Transverse colon (tissue), 4 donors: ENCODE data around the gene CCND2. TPM values are rescaled to one million over a fixed set of nuclear protein-coding genes. Genes with fewer than 3 reads are reported as not detected.
A peak's percentile ranks its signal among the peaks of the same experiment; 100 is the strongest.

Experiments
- DNase-seq: peaks from one replicate; pipeline ENCODE4 v3.0.0-alpha.2; 2019
- H3K27ac ChIP-seq, 4 donors: fragments of 200-600 bp; sonication (generic); 2 replicates each; pipeline ENCODE4 v1.5.1; 2016 to 2018; ENCODE audit warnings: inconsistent platforms in 4 of 4
- H3K27me3 ChIP-seq: fragments of 200-600 bp; sonication (generic); 2 replicates; pipeline ENCODE4 v1.5.1; 2017; ENCODE audit warnings: inconsistent platforms
- H3K36me3 ChIP-seq, 4 donors: fragments of 200-600 bp; sonication (generic); 2 replicates each; pipeline ENCODE4 v1.5.1; 2017 to 2019; ENCODE audit warnings: inconsistent platforms in 4 of 4
- H3K4me1 ChIP-seq, 4 donors: fragments of 200-600 bp; sonication (generic); 2 replicates each; pipeline ENCODE4 v1.5.1; 2017 to 2020; ENCODE audit warnings: inconsistent platforms in 4 of 4
- H3K4me3 ChIP-seq, 4 donors: fragments of 200-600 bp; sonication (generic); 1 replicate in 1 of 4; 2 replicates in 3 of 4; pipeline versions ENCODE4 v1.5.1 to v1.6.1; 2017 to 2019; ENCODE audit warnings: inconsistent platforms in 4 of 4
- H3K9me3 ChIP-seq, 2 donors: fragments of 200-600 bp; sonication (generic); 2 replicates each; pipeline ENCODE4 v1.5.1; 2017 to 2019; ENCODE audit warnings: inconsistent platforms in 2 of 2
- EP300 ChIP-seq: sonication (generic); formaldehyde crosslinking; IDR thresholded peaks from one replicate; pipeline ENCODE4 v1.6.1; 2017; ENCODE audit warnings: antibody characterized with exemption, low read depth
- POLR2A ChIP-seq: fragments of 450-650 bp; IDR thresholded peaks from one replicate; pipeline ENCODE4 v1.6.1; 2016; ENCODE audit warnings: antibody characterized with exemption, mild to moderate bottlenecking, moderate library complexity
- POLR2AphosphoS5 ChIP-seq, 3 donors: sonication (generic); formaldehyde crosslinking; IDR thresholded peaks; one replicate each; pipeline ENCODE4 v1.6.1; 2016; ENCODE audit warnings: antibody characterized with exemption in 3 of 3
- WGBS, 2 donors: methylation state at CpG; one replicate each; pipeline ENCODE4 v1.1.5; 2018; ENCODE audit warnings: low coverage in 1 of 2; 5-methylcytosine and 5-hydroxymethylcytosine counted together
- in situ Hi-C, 4 donors: fragments of 200-750 bp; cut with MboI; loops; one replicate each; pipeline versions ENCODE4 v1.15.0 to v1.15.1; 2017; ENCODE audit warnings: low sequenced_read_pairs in 3 of 4, low pct_ligation_motif_present in 1 of 4, low pct_unique_long_range_greater_than_20kb in 1 of 4
- intact Hi-C: fragments of 100-400 bp; cut with DNase I; formaldehyde crosslinking; loops from one replicate; pipeline ENCODE4 v1.15.1; 2023; ENCODE audit warnings: low total_unique reads
- total RNA-seq, 4 donors: library from RNA; depleted of rRNA; stranded (reverse); fragments of >200 nt; gene quantifications; one replicate each; pipeline ENCODE4 v1.1.0, GENCODE V29; 2016
- TF ChIP-seq, protein P1 (sequence below), 5 experiments: fragments of 200-600 bp in 3 of 5; fragments of 450-650 bp in 2 of 5; sonication (generic) in 3 of 5; IDR thresholded peaks; 1 replicate in 2 of 5; 2 replicates in 3 of 5; pipeline ENCODE4 v1.5.1; 2016 to 2017; ENCODE audit warnings: antibody characterized with exemption in 5 of 5, inconsistent platforms in 3 of 5, mild to moderate bottlenecking in 2 of 5, moderate library complexity in 1 of 5

The CCND2 gene
- total RNA-seq, 4 donors from 2014 or later: 32.9 to 132 (median 58.8) TPM

GRCh38 chr12:4268329-4269181 lies 5.0 kb upstream of the CCND2 start:
- in situ Hi-C loops: no loop called here
- H3K27me3 ChIP-seq: peaks cover 8% of the 10 kb centered on the region
- intact Hi-C loops: no loop called here
- peak overlapping the region; percentile 92 to 97 (median 95) for H3K27ac ChIP-seq
- no peaks in the 10 kb centered on the region for H3K9me3 ChIP-seq
- TF ChIP-seq EP300 (no peak), POLR2AphosphoS5 (IDR thresholded peaks at IDR 0.05) (peak in 2 of 3 donors; percentile 4 to 5)
- peaks cover 6 to 39% (median 34%) of the 10 kb centered on the region in 4 donors for H3K4me1 ChIP-seq
- DNase-seq: no peak
- H3K4me3 ChIP-seq: peak overlapping the region; percentile 1 to 82 (median 62)
- no peaks in the 10 kb centered on the region for H3K36me3 ChIP-seq
- WGBS, 2 donors: 0 to 1% methylated on average over 14 to 26 of the region's 26 CpGs

- in situ Hi-C loops (no loop called here), intact Hi-C loops (no loop called here)
- Histone ChIP-seq H3K27me3 (peaks cover 8% of the 10 kb centered on the region), H3K4me3 (peak overlapping the region; percentile 46 to 82 (median 62)), H3K9me3 (no peaks in the 10 kb centered on the region), H3K27ac (peak overlapping the region; percentile 92 to 97 (median 95)), H3K4me1 (peaks cover 6 to 39% (median 34%) of the 10 kb centered on the region in 4 donors), H3K36me3 (no peaks in the 10 kb centered on the region)
- TF ChIP-seq POLR2A: peak; percentile 60
- TF ChIP-seq POLR2AphosphoS5 (IDR thresholded peaks at IDR 0.05): peak; percentile 41 to 73 (median 64)
- no peak for TF ChIP-seq EP300
- TF ChIP-seq, protein P1, sequence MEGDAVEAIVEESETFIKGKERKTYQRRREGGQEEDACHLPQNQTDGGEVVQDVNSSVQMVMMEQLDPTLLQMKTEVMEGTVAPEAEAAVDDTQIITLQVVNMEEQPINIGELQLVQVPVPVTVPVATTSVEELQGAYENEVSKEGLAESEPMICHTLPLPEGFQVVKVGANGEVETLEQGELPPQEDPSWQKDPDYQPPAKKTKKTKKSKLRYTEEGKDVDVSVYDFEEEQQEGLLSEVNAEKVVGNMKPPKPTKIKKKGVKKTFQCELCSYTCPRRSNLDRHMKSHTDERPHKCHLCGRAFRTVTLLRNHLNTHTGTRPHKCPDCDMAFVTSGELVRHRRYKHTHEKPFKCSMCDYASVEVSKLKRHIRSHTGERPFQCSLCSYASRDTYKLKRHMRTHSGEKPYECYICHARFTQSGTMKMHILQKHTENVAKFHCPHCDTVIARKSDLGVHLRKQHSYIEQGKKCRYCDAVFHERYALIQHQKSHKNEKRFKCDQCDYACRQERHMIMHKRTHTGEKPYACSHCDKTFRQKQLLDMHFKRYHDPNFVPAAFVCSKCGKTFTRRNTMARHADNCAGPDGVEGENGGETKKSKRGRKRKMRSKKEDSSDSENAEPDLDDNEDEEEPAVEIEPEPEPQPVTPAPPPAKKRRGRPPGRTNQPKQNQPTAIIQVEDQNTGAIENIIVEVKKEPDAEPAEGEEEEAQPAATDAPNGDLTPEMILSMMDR (IDR thresholded peaks at IDR 0.05): peak in 3 of 5 experiments; percentile 18 to 43 (median 32)
- DNase-seq: peak; percentile 89
- WGBS, 2 donors: 0 to 1% methylated on average over 7 to 58 of the region's 73 CpGs
Observed at GRCh38 chr12:4269279-4269991, 4.1 kb upstream of the CCND2 start.

DNA sequence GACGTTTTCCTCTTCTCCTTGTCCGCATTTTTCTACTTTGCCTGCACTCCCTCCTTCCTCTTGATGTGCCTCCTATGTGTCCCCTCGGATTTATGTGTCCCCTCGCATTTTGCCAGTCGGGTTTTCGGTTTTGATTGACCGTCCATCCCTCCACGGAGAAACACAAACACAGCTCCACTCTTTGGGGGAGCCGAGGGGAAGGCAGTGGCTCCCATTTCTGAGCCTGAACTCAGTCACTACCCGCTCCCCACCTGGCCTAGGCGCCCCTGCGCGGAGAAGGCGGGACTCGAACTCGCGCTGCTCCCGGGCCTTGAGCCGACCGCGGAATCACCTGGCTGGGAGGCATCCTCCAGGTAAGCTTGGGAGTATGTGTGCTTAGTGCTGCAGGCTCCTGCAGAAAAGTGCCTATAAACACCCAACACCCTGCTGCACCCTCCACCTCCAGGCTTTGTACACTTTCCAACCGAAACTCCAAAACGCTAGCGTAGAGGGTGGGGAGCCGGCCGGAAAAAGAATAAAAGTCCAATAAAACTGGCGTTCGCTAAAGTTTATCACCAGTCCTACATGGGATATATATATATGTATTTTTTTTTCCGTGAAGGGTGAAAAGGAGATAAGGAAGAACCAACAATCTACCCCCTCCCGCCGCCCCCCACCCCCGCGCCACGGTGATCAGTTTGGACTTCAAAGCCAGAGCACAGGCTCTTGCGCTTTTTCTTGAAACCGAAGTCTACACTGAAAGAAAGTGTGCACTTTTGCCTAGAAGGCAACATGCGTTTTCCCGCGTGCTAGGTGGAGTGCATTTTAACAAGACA lies 3.3 kb upstream of the CCND2 start:
- peak overlapping the region; percentile 92 to 97 (median 95) for H3K27ac ChIP-seq
- DNase-seq: peak; percentile 66
- H3K4me3 ChIP-seq: peak overlapping the region; percentile 46 to 82 (median 62)
- TF ChIP-seq, protein P1 (IDR thresholded peaks at IDR 0.05): no peak
- peak; percentile 8 for TF ChIP-seq POLR2A
- no peak for TF ChIP-seq EP300
- no peak for TF ChIP-seq POLR2AphosphoS5 (IDR thresholded peaks at IDR 0.05)
- intact Hi-C loops: loop anchor here (10.0 kb wide), 1 partner anchor 275 kb away; no protein-coding TSS in a partner anchor
- in situ Hi-C loops: loop anchor here in 2 of 4 donors (10.0 kb wide), 4 partner anchors 155 to 395 kb away; partner anchors contain the start of gene PARP11 (in 1 of the 2)
- 3 to 6% methylated on average over 21 to 39 of the region's 39 CpGs for WGBS, 2 donors
- no peaks in the 10 kb centered on the region for H3K9me3 ChIP-seq
- H3K4me1 ChIP-seq: peaks cover 6 to 39% (median 34%) of the 10 kb centered on the region in 4 donors
- peaks cover 8% of the 10 kb centered on the region for H3K27me3 ChIP-seq
- no peaks in the 10 kb centered on the region for H3K36me3 ChIP-seq
